ENCODE data around the gene ME2. TPM values are rescaled to one million over a fixed set of nuclear protein-coding genes. Genes with fewer than 3 reads are reported as not detected.

The ME2 gene
- total and polyA plus RNA-seq, 2 of the 8 experiments (the other 6 are each of a cell fraction or from before 2014, with no cell fraction given): 54.7 to 66.9 TPM

DNA sequence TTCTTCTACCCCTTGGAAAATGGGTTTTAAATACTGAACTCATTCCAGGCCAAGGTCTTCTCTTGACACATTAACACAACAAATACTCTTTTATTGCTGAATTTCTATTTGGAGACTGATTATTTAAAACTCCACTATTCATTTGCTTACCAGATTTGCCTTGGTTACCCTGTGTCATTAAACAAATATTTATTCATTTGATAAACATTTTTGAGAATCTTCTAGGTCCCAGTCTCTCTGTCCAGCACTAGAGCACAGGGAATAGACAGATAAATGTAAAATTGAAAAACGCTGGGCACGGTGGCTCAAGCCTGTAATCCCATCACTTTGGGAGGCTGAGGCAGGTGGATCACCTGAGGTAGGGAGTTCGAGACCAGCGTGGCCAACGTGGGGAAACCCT, 49.3 kb upstream of the ME2 start:
- Histone ChIP-seq H3K56ac (replicated peaks; ENCODE audit: insufficient read length, low read depth, low read length) (no peak overlapping the region), H3K4me2 (ENCODE audit: insufficient read depth in 1 of 2, low read depth in 2 of 2, low read length in 2 of 2) (no peak overlapping the region), H2BK15ac (ENCODE audit: low read length) (no peak overlapping the region), H4K91ac (replicated peaks; ENCODE audit: insufficient read length, low read length) (no peak overlapping the region), H3K4me3 (ENCODE audit: extremely low read depth in 1 of 4, insufficient read depth in 2 of 4, low read depth in 3 of 4, low read length in 4 of 4) (no peak overlapping the region), H3K14ac (ENCODE audit: insufficient read length) (no peak overlapping the region), H3K9ac (replicated peaks in 1 of 4; ENCODE audit: extremely low read depth in 1 of 4, low read depth in 3 of 4, low read length in 3 of 4) (no peak overlapping the region), H3K9me3 (ENCODE audit: insufficient read depth in 2 of 2, low read depth in 1 of 2, low read length in 1 of 2) (no peaks in the 10 kb centered on the region), H3K36me3 (ENCODE audit: control insufficient read depth in 2 of 4, insufficient read depth in 4 of 4, low read length in 3 of 4) (no peaks in the 10 kb centered on the region), H2AK5ac (ENCODE audit: low read depth, low read length) (no peak overlapping the region), H3K4me1 (replicated peaks in 1 of 4; ENCODE audit: control insufficient read depth in 3 of 4, insufficient read depth in 4 of 4, low read length in 3 of 4) (no peaks in the 10 kb centered on the region), H3K23me2 (ENCODE audit: low read depth, low read length) (no peaks in the 10 kb centered on the region), H3K79me1 (ENCODE audit: low read depth, low read length) (no peaks in the 10 kb centered on the region), H4K20me1 (replicated peaks in 1 of 2; ENCODE audit: control insufficient read depth in 1 of 2, insufficient read depth in 2 of 2, low read length in 2 of 2) (no peaks in the 10 kb centered on the region), H3K79me2 (ENCODE audit: control insufficient read depth in 1 of 2, insufficient read depth in 2 of 2, low read length in 2 of 2) (no peaks in the 10 kb centered on the region), H2BK120ac (replicated peaks; ENCODE audit: low read depth, low read length) (no peak overlapping the region), H3K23ac (ENCODE audit: insufficient read length) (no peak overlapping the region), H2BK5ac (ENCODE audit: low read depth, low read length) (no peak overlapping the region), H3K27ac (ENCODE audit: low read depth, low read length) (no peak overlapping the region), H3K27me3 (replicated peaks in 1 of 4; ENCODE audit: control insufficient read depth in 3 of 4, extremely low read depth in 1 of 4, insufficient read depth in 3 of 4, low read length in 3 of 4) (no peaks in the 10 kb centered on the region), H2AFZ (ENCODE audit: low read length) (no peak overlapping the region), H2BK12ac (ENCODE audit: low read depth, low read length) (no peak overlapping the region), H4K8ac (ENCODE audit: extremely low read depth, insufficient read depth, low read length) (no peak overlapping the region), H3K4ac (replicated peaks; ENCODE audit: insufficient read length, low read depth, low read length) (no peak overlapping the region), H3K18ac (ENCODE audit: extremely low read depth, low read length) (no peak overlapping the region), H4K5ac (ENCODE audit: insufficient read length, low read depth, low read length) (no peak overlapping the region), H2BK20ac (ENCODE audit: low read length) (no peak overlapping the region)
- no peak for FAIRE-seq
- CTCF ChIA-PET (ENCODE audit: partially characterized antibody): no interaction called here
- POLR2A ChIA-PET (ENCODE audit: partially characterized antibody): no interaction called here
- WGBS, 2 experiments (ENCODE audit: extremely low coverage in 1 of 2, insufficient coverage in 1 of 2, insufficient read length in 1 of 2, insufficient replicate concordance in 2 of 2, low coverage in 1 of 2, low lambda C conversion rate in 2 of 2, missing lambda C conversion rate in 1 of 2): 96% methylated on average over 5 of the region's 5 CpGs; no CpG with 5 or more reads in 1 of the 2 experiments
- DNase-seq (ENCODE audit: low read depth in 1 of 2, low spot score in 2 of 2): no peak
- TF ChIP-seq CHD1 (IDR thresholded peaks at IDR 0.05; ENCODE audit: low read depth, low read length) (no peak), BCL11A (IDR thresholded peaks at IDR 0.05; ENCODE audit: low read depth in 2 of 2, low read length in 2 of 2) (no peak), SAP30 (IDR thresholded peaks at IDR 0.05; ENCODE audit: insufficient read depth, insufficient replicate concordance, low read length) (no peak), GTF2F1 (IDR thresholded peaks at IDR 0.05; ENCODE audit: borderline replicate concordance, low read depth, low read length) (no peak), RBBP5 (IDR thresholded peaks at IDR 0.05; ENCODE audit: borderline replicate concordance, low read depth, low read length) (no peak), EZH2 (IDR thresholded peaks at IDR 0.05; ENCODE audit: low read depth, low read length, severe bottlenecking) (no peak), SIX5 (IDR thresholded peaks at IDR 0.05; ENCODE audit: low read depth, low read length) (no peak), ZNF274 (IDR thresholded peaks at IDR 0.05; ENCODE audit: borderline replicate concordance, extremely low read depth, low read length) (no peak)
- TF ChIP-seq, protein P1, sequence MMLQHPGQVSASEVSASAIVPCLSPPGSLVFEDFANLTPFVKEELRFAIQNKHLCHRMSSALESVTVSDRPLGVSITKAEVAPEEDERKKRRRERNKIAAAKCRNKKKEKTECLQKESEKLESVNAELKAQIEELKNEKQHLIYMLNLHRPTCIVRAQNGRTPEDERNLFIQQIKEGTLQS (IDR thresholded peaks at IDR 0.05; ENCODE audit: insufficient read depth, low read depth, low read length): no peak

Data from H1 (cell line).